HepG2 (cell line): Measurements from ENCODE around the gene DDR2. TPM values are rescaled to one million over a fixed set of nuclear protein-coding genes. Genes with fewer than 3 reads are reported as not detected.
A peak's percentile ranks its signal among the peaks of the same experiment; 100 is the strongest.

Experiments used
- CHCHD3 ChIP-seq: sonication (generic); formaldehyde crosslinking; IDR thresholded peaks from 2 replicates; pipeline ENCODE4 v1.8.0; 2022; ENCODE audit warnings: mild to moderate bottlenecking, missing genetic modification reagents, moderate library complexity
- CREM ChIP-seq, 2 experiments: sonication (generic) in 1 of 2; formaldehyde crosslinking in 1 of 2; IDR thresholded peaks; 2 replicates each; pipeline versions ENCODE4 v1.4.0 to v1.6.1; 2016 to 2020; ENCODE audit warnings: antibody characterized with exemption in 1 of 2, mild to moderate bottlenecking in 1 of 2, missing genetic modification reagents in 1 of 2
- FOXM1 ChIP-seq: sonication (generic); formaldehyde crosslinking; IDR thresholded peaks from 2 replicates; pipeline ENCODE4 v1.5.0; 2020; ENCODE audit warnings: missing genetic modification reagents
- FOXO1 ChIP-seq: sonication (generic); formaldehyde crosslinking; IDR thresholded peaks from 2 replicates; pipeline ENCODE4 v1.4.0; 2020; ENCODE audit warnings: missing genetic modification reagents
- GABPB1 ChIP-seq: IDR thresholded peaks from 2 replicates; pipeline ENCODE4 v1.6.1; 2016; ENCODE audit warnings: mild to moderate bottlenecking, missing genetic modification reagents, moderate library complexity, missing compliant biosample characterization
- IRF2 ChIP-seq: IDR thresholded peaks from 2 replicates; pipeline ENCODE4 v1.6.1; 2018; ENCODE audit warnings: missing genetic modification reagents, missing compliant biosample characterization
- MATR3 ChIP-seq: sonication (generic); formaldehyde crosslinking; IDR thresholded peaks from 2 replicates; pipeline ENCODE4 v1.4.0; 2020; ENCODE audit warnings: missing genetic modification reagents
- MXD4 ChIP-seq: IDR thresholded peaks from 2 replicates; pipeline ENCODE4 v1.6.1; 2016; ENCODE audit warnings: mild to moderate bottlenecking, missing biosample characterization, missing genetic modification reagents
- SALL1 ChIP-seq: sonication (generic); formaldehyde crosslinking; IDR thresholded peaks from 2 replicates; pipeline ENCODE4 v1.8.0; 2022; ENCODE audit warnings: mild to moderate bottlenecking, missing genetic modification reagents
- SMAD9 ChIP-seq: sonication (generic); formaldehyde crosslinking; IDR thresholded peaks from 2 replicates; pipeline ENCODE4 v1.5.1; 2020; ENCODE audit warnings: mild to moderate bottlenecking, missing genetic modification reagents
- SOX5 ChIP-seq: IDR thresholded peaks from 2 replicates; pipeline ENCODE4 v1.6.1; 2016; ENCODE audit warnings: borderline replicate concordance
- TCF7 ChIP-seq: sonication (generic); IDR thresholded peaks from 2 replicates; pipeline ENCODE4 v1.6.1; 2016; ENCODE audit warnings: antibody characterized with exemption, low read depth
- YY1 ChIP-seq: IDR thresholded peaks from 2 replicates; pipeline ENCODE4 v1.6.1; 2011; ENCODE audit warnings: low read length, low read depth, moderate library complexity, mild to moderate bottlenecking; ENCODE audit not compliant: insufficient read depth, insufficient replicate concordance
- ZBTB7B ChIP-seq: sonication (generic); formaldehyde crosslinking; IDR thresholded peaks from 2 replicates; pipeline ENCODE4 v1.4.0; 2020; ENCODE audit warnings: missing genetic modification reagents
- ZNF281 ChIP-seq: sonication (generic); formaldehyde crosslinking; IDR thresholded peaks from 2 replicates; pipeline ENCODE4 v1.4.0; 2020; ENCODE audit warnings: missing genetic modification reagents, borderline replicate concordance
- ZNF781 ChIP-seq: sonication (generic); formaldehyde crosslinking; IDR thresholded peaks from 2 replicates; pipeline ENCODE4 v1.5.1; 2020; ENCODE audit warnings: borderline replicate concordance, mild to moderate bottlenecking, missing genetic modification reagents; ENCODE audit errors: not compliant biosample characterization
- polyA plus RNA-seq, 8 experiments: library from polyadenylated mRNA; depleted of rRNA in 3 of 8; stranded (reverse) in 7 of 8; unstranded in 1 of 8; fragments of >200 nt; fragmentation: Illumina TruSeq in 4 of 8; extraction: Trizol in 4 of 8; gene quantifications; 2 replicates each; pipeline versions ENCODE4 v1.2.1 to v1.2.3, GENCODE V29; 2011 to 2016; ENCODE audit warnings: low read depth in 4 of 8, missing spikeins in 1 of 8, mixed read lengths in 1 of 8; ENCODE audit not compliant: insufficient read depth in 1 of 8
- total RNA-seq, 5 experiments: library from RNA; depleted of rRNA; stranded (reverse); fragments of >200 nt; fragmentation: Illumina TruSeq; extraction: Trizol; gene quantifications; 2 replicates each; pipeline ENCODE4 v1.2.3, GENCODE V29; 2016; ENCODE audit warnings: low read depth in 1 of 5
- TF ChIP-seq, protein P1 (sequence below): IDR thresholded peaks from 2 replicates; pipeline ENCODE4 v1.6.1; 2018; ENCODE audit warnings: missing genetic modification reagents
- TF ChIP-seq, protein P2 (sequence below): sonication (generic); formaldehyde crosslinking; IDR thresholded peaks from 2 replicates; pipeline ENCODE4 v1.8.0; 2022; ENCODE audit warnings: mild to moderate bottlenecking, missing genetic modification reagents, borderline replicate concordance
- TF ChIP-seq, protein P3 (sequence below): sonication (generic); formaldehyde crosslinking; IDR thresholded peaks from 2 replicates; pipeline ENCODE4 v1.5.0; 2020; ENCODE audit warnings: mild to moderate bottlenecking, missing genetic modification reagents, borderline replicate concordance

DDR2 gene
- total and polyA plus RNA-seq, 2 of the 13 experiments (the other 11 are each of a cell fraction or from before 2014, with no cell fraction given) = 0.36 to 0.38 TPM

- TF ChIP-seq, protein P1, sequence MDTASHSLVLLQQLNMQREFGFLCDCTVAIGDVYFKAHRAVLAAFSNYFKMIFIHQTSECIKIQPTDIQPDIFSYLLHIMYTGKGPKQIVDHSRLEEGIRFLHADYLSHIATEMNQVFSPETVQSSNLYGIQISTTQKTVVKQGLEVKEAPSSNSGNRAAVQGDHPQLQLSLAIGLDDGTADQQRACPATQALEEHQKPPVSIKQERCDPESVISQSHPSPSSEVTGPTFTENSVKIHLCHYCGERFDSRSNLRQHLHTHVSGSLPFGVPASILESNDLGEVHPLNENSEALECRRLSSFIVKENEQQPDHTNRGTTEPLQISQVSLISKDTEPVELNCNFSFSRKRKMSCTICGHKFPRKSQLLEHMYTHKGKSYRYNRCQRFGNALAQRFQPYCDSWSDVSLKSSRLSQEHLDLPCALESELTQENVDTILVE (CRISPR knock-in tag) = 0 out of 2 replicates have a peak, but pooled peaks have one; percentile 35
- TF ChIP-seq ZBTB7B (CRISPR knock-in tag) (peak; percentile 71; the same call in 1 of the 2 replicates), MXD4 (CRISPR knock-in tag) (no peak), FOXO1 (peak; percentile 59; the same call in 1 of the 2 replicates), ZNF281 (CRISPR knock-in tag) (0 out of 2 replicates have a peak, but pooled peaks have one; percentile 9), CHCHD3 (CRISPR knock-in tag) (no peak), FOXM1 (CRISPR knock-in tag) (no peak), IRF2 (CRISPR knock-in tag) (peak; percentile 31; the same call in 1 of the 2 replicates), CREM (IDR thresholded peaks at IDR 0.05) (0 out of 2 replicates have a peak, but pooled peaks have one; percentile 9), CREM (CRISPR knock-in tag; IDR thresholded peaks at IDR 0.05) (no peak), YY1 (peak; percentile 34), GABPB1 (0 out of 2 replicates have a peak, but pooled peaks have one; percentile 12), MATR3 (CRISPR knock-in tag) (no peak), SOX5 (peak; percentile 15; the same call in 1 of the 2 replicates), SALL1 (peak; percentile 83), ZNF781 (CRISPR knock-in tag) (no peak), SMAD9 (CRISPR knock-in tag) (no peak), TCF7 (no peak)
- TF ChIP-seq, protein P2, sequence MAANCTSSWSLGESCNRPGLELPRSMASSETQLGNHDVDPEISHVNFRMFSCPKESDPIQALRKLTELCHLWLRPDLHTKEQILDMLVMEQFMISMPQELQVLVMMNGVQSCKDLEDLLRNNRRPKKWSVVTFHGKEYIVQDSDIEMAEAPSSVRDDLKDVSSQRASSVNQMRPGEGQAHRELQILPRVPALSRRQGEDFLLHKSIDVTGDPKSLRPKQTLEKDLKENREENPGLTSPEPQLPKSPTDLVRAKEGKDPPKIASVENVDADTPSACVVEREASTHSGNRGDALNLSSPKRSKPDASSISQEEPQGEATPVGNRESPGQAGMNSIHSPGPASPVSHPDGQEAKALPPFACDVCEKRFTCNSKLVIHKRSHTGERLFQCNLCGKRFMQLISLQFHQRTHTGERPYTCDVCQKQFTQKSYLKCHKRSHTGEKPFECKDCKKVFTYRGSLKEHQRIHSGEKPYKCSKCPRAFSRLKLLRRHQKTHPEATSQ (CRISPR knock-in tag) = no peak
- TF ChIP-seq, protein P3, sequence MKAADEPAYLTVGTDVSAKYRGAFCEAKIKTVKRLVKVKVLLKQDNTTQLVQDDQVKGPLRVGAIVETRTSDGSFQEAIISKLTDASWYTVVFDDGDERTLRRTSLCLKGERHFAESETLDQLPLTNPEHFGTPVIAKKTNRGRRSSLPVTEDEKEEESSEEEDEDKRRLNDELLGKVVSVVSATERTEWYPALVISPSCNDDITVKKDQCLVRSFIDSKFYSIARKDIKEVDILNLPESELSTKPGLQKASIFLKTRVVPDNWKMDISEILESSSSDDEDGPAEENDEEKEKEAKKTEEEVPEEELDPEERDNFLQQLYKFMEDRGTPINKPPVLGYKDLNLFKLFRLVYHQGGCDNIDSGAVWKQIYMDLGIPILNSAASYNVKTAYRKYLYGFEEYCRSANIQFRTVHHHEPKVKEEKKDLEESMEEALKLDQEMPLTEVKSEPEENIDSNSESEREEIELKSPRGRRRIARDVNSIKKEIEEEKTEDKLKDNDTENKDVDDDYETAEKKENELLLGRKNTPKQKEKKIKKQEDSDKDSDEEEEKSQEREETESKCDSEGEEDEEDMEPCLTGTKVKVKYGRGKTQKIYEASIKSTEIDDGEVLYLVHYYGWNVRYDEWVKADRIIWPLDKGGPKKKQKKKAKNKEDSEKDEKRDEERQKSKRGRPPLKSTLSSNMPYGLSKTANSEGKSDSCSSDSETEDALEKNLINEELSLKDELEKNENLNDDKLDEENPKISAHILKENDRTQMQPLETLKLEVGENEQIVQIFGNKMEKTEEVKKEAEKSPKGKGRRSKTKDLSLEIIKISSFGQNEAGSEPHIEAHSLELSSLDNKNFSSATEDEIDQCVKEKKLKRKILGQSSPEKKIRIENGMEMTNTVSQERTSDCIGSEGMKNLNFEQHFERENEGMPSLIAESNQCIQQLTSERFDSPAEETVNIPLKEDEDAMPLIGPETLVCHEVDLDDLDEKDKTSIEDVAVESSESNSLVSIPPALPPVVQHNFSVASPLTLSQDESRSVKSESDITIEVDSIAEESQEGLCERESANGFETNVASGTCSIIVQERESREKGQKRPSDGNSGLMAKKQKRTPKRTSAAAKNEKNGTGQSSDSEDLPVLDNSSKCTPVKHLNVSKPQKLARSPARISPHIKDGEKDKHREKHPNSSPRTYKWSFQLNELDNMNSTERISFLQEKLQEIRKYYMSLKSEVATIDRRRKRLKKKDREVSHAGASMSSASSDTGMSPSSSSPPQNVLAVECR (CRISPR knock-in tag) = peak; percentile 50; the same call in 1 of the 2 replicates
These were observed 100.5 kb downstream of the DDR2 start (continued) for GRCh38 chr1:162732566-162733335.
